PFSK-1 (cell line): ENCODE data around the gene EDEM1.

ENCODE experiments used
- POLR2AphosphoS5 ChIP-seq: IDR thresholded peaks from 2 replicates; pipeline ENCODE4 v1.6.1; 2012; ENCODE audit warnings: low read depth, mild to moderate bottlenecking, control low read depth, low read length, moderate library complexity
- TF ChIP-seq, protein P1 (sequence below), 2 experiments: IDR thresholded peaks; 2 replicates each; pipeline versions ENCODE4 v1.6.1 to v1.8.0; 2011 to 2012; ENCODE audit warnings: low read depth in 2 of 2, low read length in 2 of 2, control low read depth in 1 of 2, inconsistent platforms in 1 of 2, mild to moderate bottlenecking in 1 of 2, moderate library complexity in 1 of 2; ENCODE audit not compliant: insufficient read depth in 1 of 2

DNA sequence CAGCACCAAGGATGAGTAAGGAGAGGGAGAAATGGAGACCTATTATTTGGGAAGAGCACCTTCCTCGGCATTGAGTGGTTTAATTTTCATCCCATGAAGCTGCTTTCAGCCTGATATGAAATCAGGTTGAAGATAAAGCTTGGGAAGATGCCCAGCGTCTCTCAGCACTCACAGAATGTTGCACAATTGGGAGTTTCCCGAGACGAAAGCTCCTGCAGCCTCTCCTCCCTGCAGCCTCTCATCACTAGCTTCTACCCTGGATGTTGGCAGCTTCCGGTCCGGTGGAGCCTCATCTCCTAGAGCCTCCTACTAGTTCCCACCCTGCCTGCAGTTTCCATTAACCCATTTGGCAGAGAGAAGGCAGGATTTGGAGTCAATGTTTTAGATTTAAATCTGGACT lies 40.3 kb downstream of the EDEM1 start:
- TF ChIP-seq, protein P1, sequence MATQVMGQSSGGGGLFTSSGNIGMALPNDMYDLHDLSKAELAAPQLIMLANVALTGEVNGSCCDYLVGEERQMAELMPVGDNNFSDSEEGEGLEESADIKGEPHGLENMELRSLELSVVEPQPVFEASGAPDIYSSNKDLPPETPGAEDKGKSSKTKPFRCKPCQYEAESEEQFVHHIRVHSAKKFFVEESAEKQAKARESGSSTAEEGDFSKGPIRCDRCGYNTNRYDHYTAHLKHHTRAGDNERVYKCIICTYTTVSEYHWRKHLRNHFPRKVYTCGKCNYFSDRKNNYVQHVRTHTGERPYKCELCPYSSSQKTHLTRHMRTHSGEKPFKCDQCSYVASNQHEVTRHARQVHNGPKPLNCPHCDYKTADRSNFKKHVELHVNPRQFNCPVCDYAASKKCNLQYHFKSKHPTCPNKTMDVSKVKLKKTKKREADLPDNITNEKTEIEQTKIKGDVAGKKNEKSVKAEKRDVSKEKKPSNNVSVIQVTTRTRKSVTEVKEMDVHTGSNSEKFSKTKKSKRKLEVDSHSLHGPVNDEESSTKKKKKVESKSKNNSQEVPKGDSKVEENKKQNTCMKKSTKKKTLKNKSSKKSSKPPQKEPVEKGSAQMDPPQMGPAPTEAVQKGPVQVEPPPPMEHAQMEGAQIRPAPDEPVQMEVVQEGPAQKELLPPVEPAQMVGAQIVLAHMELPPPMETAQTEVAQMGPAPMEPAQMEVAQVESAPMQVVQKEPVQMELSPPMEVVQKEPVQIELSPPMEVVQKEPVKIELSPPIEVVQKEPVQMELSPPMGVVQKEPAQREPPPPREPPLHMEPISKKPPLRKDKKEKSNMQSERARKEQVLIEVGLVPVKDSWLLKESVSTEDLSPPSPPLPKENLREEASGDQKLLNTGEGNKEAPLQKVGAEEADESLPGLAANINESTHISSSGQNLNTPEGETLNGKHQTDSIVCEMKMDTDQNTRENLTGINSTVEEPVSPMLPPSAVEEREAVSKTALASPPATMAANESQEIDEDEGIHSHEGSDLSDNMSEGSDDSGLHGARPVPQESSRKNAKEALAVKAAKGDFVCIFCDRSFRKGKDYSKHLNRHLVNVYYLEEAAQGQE (IDR thresholded peaks at IDR 0.05; ENCODE audit: insufficient read depth in 1 of 2, low read depth in 2 of 2, low read length in 2 of 2), result no peak
- no peak for TF ChIP-seq POLR2AphosphoS5
